Caco-2 (cell line): ENCODE data around the gene TFF3. TPM values are rescaled to one million over a fixed set of nuclear protein-coding genes. Genes with fewer than 3 reads are reported as not detected.
A peak's percentile ranks its signal among the peaks of the same experiment; 100 is the strongest.

Experiments
- BruUV-seq: library from RNA; stranded (reverse); fragments of 400-500 nt; replicated peaks from 2 replicates; lab custom pipeline; 2021; lab: Mats Ljungman, UMichigan
- CTCF ChIA-PET: fragments of 300-600 bp; sonication (Branson Sonifier 250); formaldehyde crosslinking; loops from one replicate; lab custom pipeline; 2022; ENCODE audit warnings: antibody characterized with exemption; lab: Charles Lee
- POLR2A ChIA-PET: fragments of 300-600 bp; sonication (Branson Sonifier 250); formaldehyde crosslinking; loops from one replicate; lab custom pipeline; 2022; ENCODE audit warnings: antibody characterized with exemption; lab: Charles Lee
- DNase-seq, 2 experiments: peaks; one replicate each; pipeline versions ENCODE4 v3.0.0 to v3.0.0-alpha.2; 2020 to 2022
- H3K27me3 ChIP-seq: replicated peaks from 2 replicates; pipeline ENCODE4 v1.6.0; 2011; ENCODE audit warnings: low read length; ENCODE audit not compliant: control insufficient read depth, insufficient read depth
- H3K36me3 ChIP-seq: 2 replicates; pipeline ENCODE4 v1.5.1; 2011; ENCODE audit warnings: low read length; ENCODE audit not compliant: control insufficient read depth, insufficient read depth
- H3K4me1 ChIP-seq: fragments of 250-450 bp; sonication (Bioruptor Pico); 2 replicates; pipeline ENCODE4 v1.5.1; 2020; ENCODE audit warnings: mild to moderate bottlenecking
- H3K4me3 ChIP-seq: 2 replicates; pipeline ENCODE4 v1.5.1; 2011; ENCODE audit warnings: low read depth, mild to moderate bottlenecking, control low read depth, low read length
- H3K9me3 ChIP-seq: fragments of 250-450 bp; sonication (Bioruptor Pico); 2 replicates; pipeline ENCODE4 v1.5.1; 2020; ENCODE audit warnings: mild to moderate bottlenecking, moderate library complexity
- H3K27ac Mint-ChIP-seq: one replicate; pipeline ENCODE4 v1.8.0; 2022; ENCODE audit warnings: mixed read lengths; ENCODE audit not compliant: unreplicated experiment
- H3K27me3 Mint-ChIP-seq: one replicate; pipeline ENCODE4 v1.8.0; 2022; ENCODE audit warnings: mixed read lengths; ENCODE audit not compliant: insufficient read depth, unreplicated experiment
- H3K36me3 Mint-ChIP-seq: one replicate; pipeline ENCODE4 v1.8.0; 2022; ENCODE audit warnings: mild to moderate bottlenecking, mixed read lengths; ENCODE audit not compliant: insufficient read depth, unreplicated experiment
- H3K4me1 Mint-ChIP-seq: one replicate; pipeline ENCODE4 v1.8.0; 2022; ENCODE audit warnings: low read depth, mixed read lengths; ENCODE audit not compliant: unreplicated experiment
- H3K4me3 Mint-ChIP-seq: one replicate; pipeline ENCODE4 v1.8.0; 2022; ENCODE audit warnings: mild to moderate bottlenecking, moderate library complexity, mixed read lengths; ENCODE audit not compliant: unreplicated experiment
- H3K9me3 Mint-ChIP-seq: one replicate; pipeline ENCODE4 v1.8.0; 2022; ENCODE audit warnings: mixed read lengths; ENCODE audit not compliant: unreplicated experiment
- CTCF ChIP-seq, 2 experiments: fragments of 200-600 bp in 1 of 2; IDR thresholded peaks; 1 replicate in 1 of 2; 2 replicates in 1 of 2; pipeline versions ENCODE4 v1.5.1 to v1.8.0; 2011 to 2022; ENCODE audit warnings: antibody characterized with exemption in 1 of 2, control low read depth in 1 of 2, inconsistent platforms in 1 of 2, low read depth in 1 of 2, low read length in 1 of 2, mild to moderate bottlenecking in 1 of 2, moderate library complexity in 1 of 2; ENCODE audit not compliant: insufficient read depth in 1 of 2, severe bottlenecking in 1 of 2, unreplicated experiment in 1 of 2
- intact Hi-C: fragments of 100-400 bp; cut with micrococcal nuclease; formaldehyde crosslinking; loops from one replicate; pipeline ENCODE4 v1.10.0; 2022; ENCODE audit not compliant: unreplicated experiment
- total RNA-seq: library from RNA; stranded (reverse); gene quantifications from 2 replicates; pipeline ENCODE4 v1.2.3, GENCODE V29; 2022

The TFF3 gene
- total RNA-seq, 1 experiment from 2014 or later: 65.8 TPM

DNA sequence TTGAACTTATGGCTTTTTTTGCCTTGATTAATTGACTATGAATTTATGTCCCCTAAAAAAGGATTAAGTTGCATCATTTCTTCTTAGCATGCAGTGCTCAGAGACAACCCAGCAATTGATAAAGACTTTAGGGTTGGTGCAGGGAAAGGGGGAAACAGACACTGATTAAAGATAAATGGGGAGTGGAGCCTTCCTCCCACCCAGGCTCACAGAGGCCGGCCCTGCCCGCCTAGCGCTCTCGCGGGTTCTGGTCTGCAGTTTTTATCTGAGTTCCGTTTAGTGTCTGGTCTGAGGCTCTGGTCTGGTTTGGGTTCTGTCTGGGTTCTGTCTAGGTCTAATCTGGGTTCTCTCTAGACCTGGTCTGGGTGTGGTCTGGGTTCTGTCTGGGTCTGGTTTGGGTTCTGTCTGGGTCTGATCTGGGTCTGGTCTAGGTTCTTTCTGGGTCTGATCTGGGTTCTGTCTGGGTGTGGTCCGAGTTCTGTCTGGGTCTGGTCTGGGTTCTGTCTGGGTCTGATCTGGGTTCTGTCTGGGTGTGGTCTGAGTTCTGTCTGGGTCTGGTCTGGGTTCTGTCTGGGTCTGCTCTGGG, 48.1 kb downstream of the TFF3 start:
- POLR2A ChIA-PET: no interaction called here
- H3K27me3 Mint-ChIP-seq: no peaks in the 10 kb centered on the region
- peaks cover 6% of the 10 kb centered on the region for H3K4me1 Mint-ChIP-seq
- H3K9me3 Mint-ChIP-seq: no peaks in the 10 kb centered on the region
- H3K27ac Mint-ChIP-seq: no peak overlapping the region
- Histone ChIP-seq H3K9me3 (no peaks in the 10 kb centered on the region), H3K27me3 (no peaks in the 10 kb centered on the region), H3K4me1 (peaks cover 8% of the 10 kb centered on the region), H3K4me3 (no peak overlapping the region), H3K36me3 (no peaks in the 10 kb centered on the region)
- CTCF ChIA-PET: interaction anchor here (0.5 kb wide), 1 partner anchor 95 kb away, joined by 4 read pairs; no protein-coding TSS in a partner anchor
- intact Hi-C loops: no loop called here
- no TSS peak for BruUV-seq
- DNase-seq: no peak
- TF ChIP-seq CTCF (IDR thresholded peaks at IDR 0.05; ENCODE audit: insufficient read depth in 1 of 2, low read depth in 1 of 2, low read length in 1 of 2, severe bottlenecking in 1 of 2, unreplicated experiment in 1 of 2): no peak
- peak overlapping the region; percentile 39 for H3K4me3 Mint-ChIP-seq
- no peaks in the 10 kb centered on the region for H3K36me3 Mint-ChIP-seq

DNA sequence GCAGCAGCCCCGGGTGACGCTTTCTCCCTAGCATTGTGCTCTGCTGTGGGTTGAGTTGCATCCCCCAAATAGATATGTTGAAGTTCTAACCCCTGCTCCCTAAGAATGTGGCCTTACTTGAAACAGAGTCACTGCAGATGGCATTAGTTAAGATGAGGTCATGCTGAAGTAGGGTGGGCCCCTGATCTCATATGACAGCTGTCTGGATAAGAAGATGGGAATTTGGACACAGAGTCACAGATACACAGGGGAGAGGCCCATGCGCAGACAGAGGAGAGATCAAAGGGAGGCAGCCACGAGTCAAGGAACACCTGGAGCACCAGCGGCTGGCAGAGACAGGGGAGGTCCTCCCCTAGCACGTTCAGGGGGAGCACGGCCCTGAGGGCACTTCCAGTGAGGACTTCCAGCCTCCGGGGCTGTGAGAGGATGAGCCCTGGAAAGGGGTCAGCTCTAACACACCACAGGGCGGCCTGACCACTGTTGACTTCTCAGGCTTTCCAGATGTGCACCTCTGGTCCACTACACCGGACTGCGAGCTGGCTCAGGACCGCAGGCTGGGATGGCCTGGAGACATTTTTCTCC, 49.9 kb downstream of the TFF3 start:
- POLR2A ChIA-PET: no interaction called here

More for the DNA sequence above, 49.9 kb downstream of the TFF3 start:
- Histone ChIP-seq H3K36me3 (no peaks in the 10 kb centered on the region), H3K27me3 (no peaks in the 10 kb centered on the region), H3K4me3 (no peak overlapping the region), H3K4me1 (peaks cover 8% of the 10 kb centered on the region), H3K9me3 (no peaks in the 10 kb centered on the region)
- Mint-ChIP-seq H3K4me3 (no peak overlapping the region), H3K9me3 (no peaks in the 10 kb centered on the region), H3K4me1 (peaks cover 6% of the 10 kb centered on the region), H3K27ac (no peak overlapping the region), H3K36me3 (no peaks in the 10 kb centered on the region), H3K27me3 (no peaks in the 10 kb centered on the region)
- CTCF ChIA-PET: no interaction called here
- no peak for DNase-seq
- BruUV-seq: no TSS peak
- no peak for TF ChIP-seq CTCF (IDR thresholded peaks at IDR 0.05; ENCODE audit: insufficient read depth in 1 of 2, low read depth in 1 of 2, low read length in 1 of 2, severe bottlenecking in 1 of 2, unreplicated experiment in 1 of 2)
- intact Hi-C loops: no loop called here
